HL-60/S4 treated with phorbol 12-myristate 13-acetate at 8.2 ng/mL for 4 days and 3 days (cell line): ENCODE data around the gene CMIP.

ENCODE experiments used
- in situ Hi-C: fragments of 300-500 bp; cut with MboI; formaldehyde crosslinking; loops from 2 replicates; pipeline ENCODE4 v1.15.0; 2022; ENCODE audit warnings: low sequenced_read_pairs

Gene CMIP

GRCh38 chr16:81560979-81561657 lies 116.5 kb downstream of the CMIP start:
- in situ Hi-C loops = no loop called here

DNA sequence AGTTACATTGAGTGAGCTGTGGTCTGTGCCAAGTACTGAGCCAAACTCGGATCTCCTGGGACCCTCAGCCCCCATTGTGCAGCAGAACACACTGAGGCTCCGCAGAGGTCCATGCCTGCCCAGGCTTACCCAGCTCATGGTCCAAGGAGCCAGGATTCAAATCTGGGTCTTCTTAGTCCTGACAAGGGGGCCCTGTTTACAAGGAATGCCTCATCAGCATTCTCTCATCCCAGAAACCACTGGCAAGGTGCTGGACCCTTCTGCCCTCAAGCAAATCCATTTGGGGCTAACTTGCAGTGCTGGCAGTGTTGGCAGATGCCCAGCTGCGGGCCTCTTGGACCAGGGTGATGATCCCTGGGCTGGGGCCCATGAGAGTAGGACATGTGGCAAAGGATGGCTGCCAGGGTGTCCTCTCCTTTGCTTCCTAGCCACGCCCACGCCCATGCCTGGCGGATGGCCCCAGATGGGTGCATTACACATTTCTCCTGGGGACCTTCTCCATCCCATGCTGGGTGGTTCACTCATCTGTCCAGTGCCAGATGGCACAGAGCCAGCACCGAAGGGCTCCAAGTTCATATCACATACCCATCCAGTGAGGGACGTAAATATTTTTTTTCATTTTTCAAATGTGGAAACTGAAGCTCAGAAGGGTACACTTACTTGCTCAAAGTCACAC lies 117.7 kb downstream of the CMIP start:
- in situ Hi-C loops = no loop called here

DNA sequence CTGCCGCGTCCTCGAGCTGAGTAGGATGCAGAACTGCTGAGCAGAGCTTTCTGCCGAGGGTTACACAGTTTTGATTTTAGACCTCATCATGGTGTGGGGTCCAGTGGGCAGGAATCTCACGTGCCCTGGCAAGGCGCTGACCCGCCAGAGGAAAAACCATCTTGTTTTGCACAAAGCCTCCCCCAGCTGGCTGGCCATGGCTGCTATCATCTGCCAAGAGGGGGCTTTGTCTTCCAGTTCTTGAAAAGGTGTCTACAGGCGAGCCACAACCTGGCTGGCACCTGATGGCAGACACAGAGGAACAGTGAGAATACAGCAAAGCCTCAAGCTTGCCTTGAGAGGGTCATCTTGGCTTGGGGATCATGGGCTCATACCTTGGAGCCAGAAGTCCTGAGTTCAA lies 118.3 kb downstream of the CMIP start:
- in situ Hi-C loops = no loop called here

- in situ Hi-C loops = no loop called here
Measured at GRCh38 chr16:81564421-81564911, 119.9 kb downstream of the CMIP start.

- in situ Hi-C loops = no loop called here
Measured at GRCh38 chr16:81565321-81566028, 120.9 kb downstream of the CMIP start.

- in situ Hi-C loops = no loop called here
Measured at GRCh38 chr16:81566086-81567007, 121.7 kb downstream of the CMIP start.

- in situ Hi-C loops = no loop called here
Measured at GRCh38 chr16:81567087-81567486, 122.5 kb downstream of the CMIP start.

DNA sequence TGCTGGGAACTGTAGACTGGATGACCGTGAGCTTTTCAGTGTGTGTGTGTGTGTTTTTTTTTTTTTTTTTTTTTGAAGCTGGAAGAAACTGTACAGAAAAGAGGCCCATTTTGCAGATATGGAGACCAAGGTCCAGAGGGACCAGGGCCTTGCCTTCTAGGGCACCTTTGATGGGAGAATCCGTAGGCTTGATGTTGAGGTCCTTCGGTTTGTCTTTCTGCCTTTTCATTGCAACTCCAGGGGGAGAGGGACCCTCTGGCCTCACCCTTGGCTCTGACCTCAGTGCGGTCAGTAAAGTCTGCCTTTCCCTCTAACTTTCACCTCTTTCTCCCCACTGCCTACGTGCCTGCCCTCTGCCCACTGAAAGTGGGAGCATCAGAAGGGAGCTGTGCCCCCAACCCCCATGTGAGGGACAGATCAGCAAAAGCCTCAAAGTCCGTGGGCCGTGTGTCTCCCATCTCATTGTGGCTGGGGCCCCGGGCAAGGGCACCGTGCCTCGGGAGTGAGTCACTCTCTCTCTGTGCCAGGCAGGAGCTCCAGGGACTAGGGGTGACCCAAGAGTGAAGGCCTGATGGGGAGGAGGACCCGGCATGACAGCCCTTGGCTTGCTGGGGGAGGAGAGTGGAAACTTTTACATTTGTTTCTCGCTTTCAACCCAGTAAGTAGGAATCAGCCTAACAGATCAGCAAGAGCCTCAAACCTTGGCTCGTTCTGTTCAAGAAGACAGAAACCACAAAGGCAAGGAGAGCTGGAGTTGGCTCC lies 123.6 kb downstream of the CMIP start:
- in situ Hi-C loops = no loop called here

- in situ Hi-C loops = no loop called here
Measured at GRCh38 chr16:81568749-81569087, 124.1 kb downstream of the CMIP start.

DNA sequence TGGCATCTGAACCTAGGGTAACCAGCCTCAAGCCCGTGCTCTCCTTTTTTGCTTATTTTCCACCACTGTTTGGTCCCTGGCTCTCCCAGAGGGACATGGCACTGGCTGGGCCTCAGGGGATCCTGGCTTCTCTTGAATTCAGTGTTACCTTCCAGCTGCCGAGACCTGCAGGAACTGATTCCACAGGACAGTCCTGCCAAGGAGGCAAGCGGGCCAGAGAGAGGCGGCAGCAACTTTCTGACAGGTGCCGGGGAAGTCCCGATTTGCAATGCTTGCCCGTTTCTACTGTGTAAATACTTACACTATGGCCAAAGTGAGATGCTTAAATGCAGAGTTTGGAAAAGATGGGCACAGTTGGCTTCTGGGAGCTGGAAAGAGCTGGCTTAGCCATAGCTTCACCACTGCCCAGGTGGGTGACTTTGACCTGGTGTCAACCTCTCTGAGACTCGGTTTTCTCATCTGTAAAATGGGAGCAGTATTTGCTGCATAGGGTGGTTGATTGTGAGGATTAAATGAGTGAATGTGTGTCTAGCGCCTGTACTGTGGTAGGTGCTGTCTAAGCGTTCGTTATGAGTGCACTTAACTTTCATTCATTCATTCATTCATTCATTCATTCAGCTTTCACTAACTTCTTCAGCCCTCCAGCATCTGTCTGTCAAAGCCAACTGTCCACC lies 124.9 kb downstream of the CMIP start:
- in situ Hi-C loops = no loop called here

DNA sequence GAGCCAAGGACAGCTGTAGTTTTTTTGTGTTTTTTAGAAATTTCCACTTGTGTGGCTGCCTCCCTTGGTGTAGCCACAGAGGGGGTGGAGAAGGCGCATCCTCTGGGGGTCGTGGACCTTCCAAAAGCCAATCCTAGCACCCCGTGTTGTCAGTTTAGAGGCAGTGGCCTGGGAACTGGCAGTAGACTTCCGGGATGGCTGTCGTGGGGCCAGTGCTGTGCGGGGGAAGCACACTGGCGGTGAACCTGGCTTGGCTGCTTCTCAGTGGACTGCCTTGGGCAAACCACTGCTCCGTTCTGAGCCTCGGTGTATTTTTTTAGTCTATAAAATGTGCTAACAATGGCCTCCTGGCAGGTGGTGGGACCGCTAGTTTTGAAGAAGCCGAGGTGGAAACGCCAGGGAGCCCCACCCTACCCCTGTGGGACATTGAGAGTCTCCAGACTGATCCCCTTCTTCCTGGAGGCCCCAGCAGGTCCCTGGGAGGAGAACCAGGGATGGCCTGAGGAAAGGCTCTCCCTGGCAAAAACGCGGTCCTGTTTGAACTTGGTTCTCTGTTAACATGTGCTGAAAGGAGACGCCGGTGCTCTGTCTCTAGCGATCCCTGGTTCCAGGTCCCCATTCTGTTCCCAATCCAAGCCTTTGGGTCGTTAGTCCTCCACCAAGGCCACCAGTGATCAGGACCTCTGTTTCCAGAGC lies 125.7 kb downstream of the CMIP start:
- in situ Hi-C loops = no loop called here

- in situ Hi-C loops = no loop called here
Measured at GRCh38 chr16:81571175-81571574, 126.6 kb downstream of the CMIP start.

- in situ Hi-C loops = no loop called here
Measured at GRCh38 chr16:81571592-81572385, 127.2 kb downstream of the CMIP start.

GRCh38 chr16:81572386-81573144 lies 128.0 kb downstream of the CMIP start:
- in situ Hi-C loops = no loop called here

DNA sequence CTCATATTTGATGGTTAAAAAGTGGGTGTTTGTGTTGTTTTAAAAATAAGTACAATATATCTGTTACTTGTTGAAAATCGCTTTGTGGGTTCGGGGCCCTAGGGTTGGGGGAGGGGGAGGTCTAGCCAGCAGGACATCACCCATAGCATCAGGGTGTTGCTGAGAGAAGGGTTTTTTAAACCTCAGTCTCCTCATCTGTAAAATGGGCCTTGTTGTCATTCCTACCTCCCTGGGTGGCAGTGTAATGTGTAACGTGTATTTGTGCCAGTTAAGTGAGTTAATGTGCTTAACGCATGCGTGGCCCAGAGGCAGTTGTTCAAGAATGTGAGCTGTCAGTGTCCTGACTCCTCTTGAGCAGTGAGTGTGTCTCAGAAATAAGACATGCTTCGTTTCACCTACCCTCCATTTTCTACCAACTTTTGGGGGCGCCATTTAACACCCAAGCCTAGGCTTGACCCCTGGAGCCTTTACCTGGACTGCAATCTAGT lies 129.0 kb downstream of the CMIP start:
- in situ Hi-C loops = no loop called here

GRCh38 chr16:81574168-81574567 lies 129.6 kb downstream of the CMIP start:
- in situ Hi-C loops = no loop called here

DNA sequence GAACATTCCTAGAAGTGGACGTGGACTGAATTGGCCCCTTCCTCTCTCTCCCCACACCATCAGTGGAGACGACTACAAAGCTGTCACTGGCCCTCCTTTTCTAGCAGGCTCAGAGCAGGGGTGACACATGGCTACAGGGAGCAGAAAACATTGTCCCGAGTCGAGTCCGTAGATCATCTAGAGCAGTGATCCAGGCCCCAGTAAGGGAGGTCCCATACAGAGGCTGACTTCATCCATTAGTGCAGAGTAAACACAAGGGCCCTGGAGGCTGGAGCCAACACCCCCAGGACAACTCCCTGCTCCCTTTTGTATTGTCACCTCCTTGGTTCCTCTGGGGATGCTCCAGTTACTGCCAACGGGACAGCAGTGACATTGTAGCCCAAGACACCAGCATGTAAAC lies 130.7 kb downstream of the CMIP start:
- in situ Hi-C loops = no loop called here
